HEK293 (cell line): Measurements from ENCODE around the gene CCDC85C.

Experiments used
- GLI4 ChIP-seq: fragments of 450-650 bp; formaldehyde crosslinking; IDR thresholded peaks from 2 replicates; pipeline ENCODE4 v1.5.1; 2016; ENCODE audit warnings: missing biosample characterization, missing genetic modification characterization
- HOXC10 ChIP-seq: sonication (generic); formaldehyde crosslinking; IDR thresholded peaks from 2 replicates; pipeline ENCODE4 v1.8.1; 2023; ENCODE audit warnings: mild to moderate bottlenecking, missing genetic modification reagents
- INSM2 ChIP-seq: fragments of 450-650 bp; formaldehyde crosslinking; IDR thresholded peaks from 2 replicates; pipeline ENCODE4 v1.5.1; 2016; ENCODE audit warnings: missing biosample characterization, missing genetic modification characterization
- PBX3 ChIP-seq: sonication (generic); formaldehyde crosslinking; IDR thresholded peaks from 2 replicates; pipeline ENCODE4 v1.8.1; 2022; ENCODE audit warnings: mild to moderate bottlenecking, moderate library complexity, missing genetic modification reagents
- PRDM1 ChIP-seq: fragments of 450-650 bp; formaldehyde crosslinking; IDR thresholded peaks from 2 replicates; pipeline ENCODE4; 2016; ENCODE audit warnings: missing biosample characterization, missing genetic modification characterization
- PRDM4 ChIP-seq: fragments of 450-650 bp; formaldehyde crosslinking; IDR thresholded peaks from 2 replicates; pipeline ENCODE4 v1.5.1; 2017; ENCODE audit warnings: missing biosample characterization, missing genetic modification characterization
- TRIM28 ChIP-seq: IDR thresholded peaks from 2 replicates; pipeline ENCODE4 v1.6.1; 2011; ENCODE audit warnings: low read length, control low read depth, borderline replicate concordance
- WT1 ChIP-seq: fragments of 450-650 bp; formaldehyde crosslinking; IDR thresholded peaks from 2 replicates; pipeline ENCODE4 v1.5.1; 2016; ENCODE audit warnings: missing biosample characterization, missing genetic modification characterization
- YY2 ChIP-seq: fragments of 450-650 bp; formaldehyde crosslinking; IDR thresholded peaks from 2 replicates; pipeline ENCODE4 v1.5.1; 2016; ENCODE audit warnings: missing biosample characterization, missing genetic modification characterization
- ZBTB10 ChIP-seq: fragments of 450-650 bp; formaldehyde crosslinking; IDR thresholded peaks from 2 replicates; pipeline ENCODE4 v1.5.1; 2016; ENCODE audit warnings: missing biosample characterization, missing genetic modification characterization
- ZBTB49 ChIP-seq: fragments of 450-650 bp; formaldehyde crosslinking; IDR thresholded peaks from 2 replicates; pipeline ENCODE4 v1.5.1; 2016; ENCODE audit warnings: missing biosample characterization, missing genetic modification characterization, low read depth
- ZNF10 ChIP-seq: fragments of 450-650 bp; formaldehyde crosslinking; IDR thresholded peaks from 2 replicates; pipeline ENCODE4 v1.5.1; 2017; ENCODE audit warnings: missing biosample characterization, missing genetic modification characterization
- ZNF112 ChIP-seq: fragments of 450-650 bp; formaldehyde crosslinking; IDR thresholded peaks from 2 replicates; pipeline ENCODE4 v1.5.0; 2017; ENCODE audit warnings: missing biosample characterization, missing genetic modification characterization
- ZNF138 ChIP-seq: fragments of 450-650 bp; formaldehyde crosslinking; IDR thresholded peaks from 2 replicates; pipeline ENCODE4 v1.5.1; 2016; ENCODE audit warnings: missing biosample characterization, missing genetic modification characterization, borderline replicate concordance
- ZNF280C ChIP-seq: fragments of 450-650 bp; formaldehyde crosslinking; IDR thresholded peaks from 2 replicates; pipeline ENCODE4 v1.5.1; 2016; ENCODE audit warnings: missing biosample characterization, missing genetic modification characterization
- ZNF311 ChIP-seq: fragments of 450-650 bp; formaldehyde crosslinking; IDR thresholded peaks from 2 replicates; pipeline ENCODE4 v1.5.1; 2017; ENCODE audit warnings: missing biosample characterization, missing genetic modification characterization, borderline replicate concordance
- ZNF335 ChIP-seq: fragments of 450-650 bp; formaldehyde crosslinking; conservative IDR thresholded peaks from 2 replicates; pipeline ENCODE4 v1.5.1; 2016; ENCODE audit warnings: missing biosample characterization, missing genetic modification characterization
- ZNF362 ChIP-seq: fragments of 450-650 bp; formaldehyde crosslinking; IDR thresholded peaks from 2 replicates; pipeline ENCODE4 v1.5.1; 2016; ENCODE audit warnings: missing biosample characterization, missing genetic modification characterization
- ZNF488 ChIP-seq: fragments of 450-650 bp; formaldehyde crosslinking; IDR thresholded peaks from 2 replicates; pipeline ENCODE4 v1.5.1; 2016; ENCODE audit warnings: missing biosample characterization, missing genetic modification characterization
- ZNF501 ChIP-seq: fragments of 450-650 bp; formaldehyde crosslinking; IDR thresholded peaks from 2 replicates; pipeline ENCODE4 v1.5.1; 2016; ENCODE audit warnings: missing biosample characterization, missing genetic modification characterization
- ZNF521 ChIP-seq: fragments of 450-650 bp; formaldehyde crosslinking; IDR thresholded peaks from 2 replicates; pipeline ENCODE4 v1.5.1; 2017; ENCODE audit warnings: missing biosample characterization, mild to moderate bottlenecking, missing genetic modification characterization
- ZNF645 ChIP-seq: fragments of 450-650 bp; formaldehyde crosslinking; IDR thresholded peaks from 2 replicates; pipeline ENCODE4; 2016; ENCODE audit warnings: missing biosample characterization, missing genetic modification characterization
- ZNF660 ChIP-seq: fragments of 450-650 bp; IDR thresholded peaks from 2 replicates; pipeline ENCODE4 v1.5.1; 2018; ENCODE audit warnings: missing biosample characterization, mild to moderate bottlenecking, missing genetic modification characterization
- ZNF664 ChIP-seq: fragments of 450-650 bp; formaldehyde crosslinking; IDR thresholded peaks from 2 replicates; pipeline ENCODE4 v1.5.1; 2016; ENCODE audit warnings: missing biosample characterization, missing genetic modification characterization
- ZSCAN23 ChIP-seq: fragments of 450-650 bp; formaldehyde crosslinking; IDR thresholded peaks from 2 replicates; pipeline ENCODE4 v1.5.1; 2016; ENCODE audit warnings: missing biosample characterization, missing genetic modification characterization

CCDC85C gene

GRCh38 chr14:99481745-99482099, 122.3 kb downstream of the CCDC85C start (continued):
- TF ChIP-seq INSM2 (tag by site-specific recombination) = no peak
- no peak for TF ChIP-seq PRDM4 (tag by site-specific recombination)
- TF ChIP-seq ZBTB49 (tag by site-specific recombination) = no peak
- no peak for TF ChIP-seq ZSCAN23 (tag by site-specific recombination)
- TF ChIP-seq ZNF488 = no peak
- TF ChIP-seq ZNF10 (tag by site-specific recombination) = no peak
- no peak for TF ChIP-seq ZNF362 (tag by site-specific recombination)
- TF ChIP-seq PBX3 (CRISPR knock-in tag) = no peak
- no peak for TF ChIP-seq ZNF521 (tag by site-specific recombination)
- TF ChIP-seq HOXC10 = no peak
- TF ChIP-seq PRDM1 (tag by site-specific recombination) = no peak
- TF ChIP-seq ZNF501 = no peak
- TF ChIP-seq GLI4 = no peak
- no peak for TF ChIP-seq ZNF645 (tag by site-specific recombination)
- no peak for TF ChIP-seq WT1 (tag by site-specific recombination)
- no peak for TF ChIP-seq ZNF664
- no peak for TF ChIP-seq TRIM28
- TF ChIP-seq ZBTB10 (tag by site-specific recombination) = no peak
- no peak for TF ChIP-seq ZNF112 (tag by site-specific recombination)
- no peak for TF ChIP-seq ZNF280C (tag by site-specific recombination)
- TF ChIP-seq YY2 (tag by site-specific recombination) = no peak
- no peak for TF ChIP-seq ZNF311 (tag by site-specific recombination)
- no peak for TF ChIP-seq ZNF660 (tag by site-specific recombination)
- TF ChIP-seq ZNF138 = no peak
- TF ChIP-seq ZNF335 (tag by site-specific recombination) = peak; percentile 35; the same call in 1 of the 2 replicates
